Measurements from ENCODE around the gene SYDE2.

The SYDE2 gene

DNA sequence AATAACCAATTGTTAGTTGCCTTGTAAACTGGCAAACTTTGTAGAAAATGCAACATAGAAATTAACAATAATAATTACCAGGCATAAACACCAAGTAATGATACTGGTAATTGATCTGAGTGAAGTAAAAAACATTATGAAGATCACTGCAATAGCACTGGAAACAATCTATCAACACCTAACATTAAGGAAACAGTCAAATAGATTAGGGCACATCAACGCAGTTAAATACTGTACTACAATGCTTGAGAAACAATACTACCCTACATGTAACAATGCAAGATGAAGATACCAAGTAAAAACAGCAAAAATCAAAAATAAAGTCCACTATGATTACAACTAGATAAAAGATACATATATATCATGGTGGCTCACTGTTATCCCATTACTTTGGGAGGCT, 16.6 kb downstream of the SYDE2 start:
- Mint-ChIP-seq H3K4me3 (no peak overlapping the region), H3K36me3 (ENCODE audit: low read depth) (peaks cover 35% of the 10 kb centered on the region), H3K27ac (no peak overlapping the region), H3K27me3 (ENCODE audit: low read depth) (no peaks in the 10 kb centered on the region), H3K4me1 (no peaks in the 10 kb centered on the region), H3K9me3 (peaks cover 7% of the 10 kb centered on the region)
- TF ChIP-seq, protein P1, sequence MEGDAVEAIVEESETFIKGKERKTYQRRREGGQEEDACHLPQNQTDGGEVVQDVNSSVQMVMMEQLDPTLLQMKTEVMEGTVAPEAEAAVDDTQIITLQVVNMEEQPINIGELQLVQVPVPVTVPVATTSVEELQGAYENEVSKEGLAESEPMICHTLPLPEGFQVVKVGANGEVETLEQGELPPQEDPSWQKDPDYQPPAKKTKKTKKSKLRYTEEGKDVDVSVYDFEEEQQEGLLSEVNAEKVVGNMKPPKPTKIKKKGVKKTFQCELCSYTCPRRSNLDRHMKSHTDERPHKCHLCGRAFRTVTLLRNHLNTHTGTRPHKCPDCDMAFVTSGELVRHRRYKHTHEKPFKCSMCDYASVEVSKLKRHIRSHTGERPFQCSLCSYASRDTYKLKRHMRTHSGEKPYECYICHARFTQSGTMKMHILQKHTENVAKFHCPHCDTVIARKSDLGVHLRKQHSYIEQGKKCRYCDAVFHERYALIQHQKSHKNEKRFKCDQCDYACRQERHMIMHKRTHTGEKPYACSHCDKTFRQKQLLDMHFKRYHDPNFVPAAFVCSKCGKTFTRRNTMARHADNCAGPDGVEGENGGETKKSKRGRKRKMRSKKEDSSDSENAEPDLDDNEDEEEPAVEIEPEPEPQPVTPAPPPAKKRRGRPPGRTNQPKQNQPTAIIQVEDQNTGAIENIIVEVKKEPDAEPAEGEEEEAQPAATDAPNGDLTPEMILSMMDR (IDR thresholded peaks at IDR 0.05; ENCODE audit: unreplicated experiment in 3 of 3) = no peak

DNA sequence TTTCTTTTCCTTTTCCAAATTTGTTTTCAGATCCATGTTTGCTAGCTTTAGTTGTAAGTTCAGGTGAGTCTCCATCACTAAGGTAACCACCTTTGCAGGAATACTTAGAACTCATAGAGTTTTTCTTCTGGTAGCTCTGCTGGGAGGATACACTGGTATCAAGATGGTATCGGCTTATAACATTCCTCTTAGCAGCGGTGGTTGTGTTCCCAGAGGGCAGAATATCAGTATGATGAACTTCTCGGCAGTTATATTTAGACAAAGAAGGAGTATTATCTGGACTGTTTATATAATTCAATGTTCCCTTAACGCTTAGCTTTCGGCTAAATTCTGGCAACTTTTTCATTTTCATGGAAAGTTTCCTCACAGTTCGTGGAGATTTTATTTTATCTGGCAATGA, 18.1 kb downstream of the SYDE2 start:
- Mint-ChIP-seq H3K4me1 (no peaks in the 10 kb centered on the region), H3K27ac (no peak overlapping the region), H3K9me3 (no peaks in the 10 kb centered on the region), H3K4me3 (no peak overlapping the region), H3K27me3 (ENCODE audit: low read depth) (no peaks in the 10 kb centered on the region), H3K36me3 (ENCODE audit: low read depth) (peaks cover 23% of the 10 kb centered on the region)
- TF ChIP-seq, protein P1 (IDR thresholded peaks at IDR 0.05; ENCODE audit: unreplicated experiment in 3 of 3) = no peak

DNA sequence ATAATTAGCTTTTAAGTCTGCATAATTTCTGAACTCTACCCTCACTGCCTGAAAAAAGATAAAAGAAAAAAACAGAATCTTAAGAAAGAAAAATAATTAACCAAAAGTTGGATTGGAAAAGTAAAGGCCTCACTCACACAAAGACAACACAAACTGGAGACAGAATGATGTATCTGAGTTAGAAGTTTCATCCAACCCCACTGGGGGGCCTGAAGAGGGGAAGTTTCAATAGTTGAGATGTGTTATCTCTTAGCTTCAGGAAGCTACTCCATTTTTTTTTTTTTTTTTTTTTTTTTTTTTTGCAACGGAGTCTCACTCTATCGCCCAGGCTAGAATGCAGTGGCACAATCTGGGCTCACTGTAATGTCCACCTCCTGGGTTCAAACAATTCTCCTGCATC, 19.9 kb downstream of the SYDE2 start:
- H3K9me3 Mint-ChIP-seq = no peaks in the 10 kb centered on the region
- no peak overlapping the region for H3K4me3 Mint-ChIP-seq
- no peaks in the 10 kb centered on the region for H3K4me1 Mint-ChIP-seq
- peaks cover 23% of the 10 kb centered on the region for H3K36me3 Mint-ChIP-seq (ENCODE audit: low read depth)
- no peaks in the 10 kb centered on the region for H3K27me3 Mint-ChIP-seq (ENCODE audit: low read depth)
- peak overlapping the region in 1 of 3 experiments; percentile 72 for H3K27ac Mint-ChIP-seq
- TF ChIP-seq, protein P1 (IDR thresholded peaks at IDR 0.05; ENCODE audit: unreplicated experiment in 3 of 3) = no peak

DNA sequence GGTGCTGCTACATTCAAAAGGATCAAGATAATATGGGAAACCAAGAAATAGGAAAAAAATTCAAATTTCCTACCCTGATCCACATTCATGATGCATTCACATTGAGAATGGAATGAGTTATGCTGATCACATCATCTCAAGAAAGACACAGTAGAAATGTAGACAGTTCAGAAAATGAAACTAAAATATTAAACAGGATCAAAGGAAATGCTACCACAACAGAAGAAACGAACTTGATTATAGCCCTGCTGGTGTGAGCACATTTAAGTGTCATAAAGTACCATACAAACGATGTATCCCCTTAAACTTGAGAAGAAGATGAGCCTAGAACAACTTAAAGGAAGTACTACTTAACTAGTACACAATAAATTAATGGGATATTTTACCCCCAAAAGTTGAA, 21.3 kb downstream of the SYDE2 start:
- TF ChIP-seq, protein P1 (IDR thresholded peaks at IDR 0.05; ENCODE audit: unreplicated experiment in 3 of 3) = no peak
- Mint-ChIP-seq H3K27me3 (ENCODE audit: low read depth) (no peaks in the 10 kb centered on the region), H3K36me3 (ENCODE audit: low read depth) (peaks cover 22% of the 10 kb centered on the region), H3K9me3 (no peaks in the 10 kb centered on the region), H3K27ac (no peak overlapping the region), H3K4me3 (no peak overlapping the region), H3K4me1 (no peaks in the 10 kb centered on the region)

DNA sequence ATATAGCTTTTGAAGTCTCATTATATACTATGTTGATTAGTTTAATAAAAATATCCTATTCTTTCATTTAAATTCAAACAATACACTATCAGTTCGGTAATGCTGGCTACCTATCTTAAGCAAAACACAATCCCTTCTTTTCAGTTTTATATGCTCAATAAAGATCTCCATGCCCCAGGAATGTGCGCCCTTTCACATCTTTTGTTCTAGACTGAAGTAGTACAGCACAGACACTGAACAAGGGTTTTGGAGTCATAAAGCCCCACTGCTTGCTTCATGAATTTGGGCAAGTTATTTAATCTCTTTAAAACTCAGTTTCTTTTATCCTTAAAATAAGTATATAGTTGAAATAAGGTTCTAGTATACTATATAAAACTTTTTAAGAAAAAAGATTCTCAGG, 22.4 kb downstream of the SYDE2 start:
- Mint-ChIP-seq H3K27ac (no peak overlapping the region), H3K27me3 (ENCODE audit: low read depth) (no peaks in the 10 kb centered on the region), H3K4me1 (no peaks in the 10 kb centered on the region), H3K9me3 (no peaks in the 10 kb centered on the region), H3K4me3 (no peak overlapping the region), H3K36me3 (ENCODE audit: low read depth) (peaks cover 18% of the 10 kb centered on the region)
- TF ChIP-seq, protein P1 (IDR thresholded peaks at IDR 0.05; ENCODE audit: unreplicated experiment in 3 of 3) = no peak

DNA sequence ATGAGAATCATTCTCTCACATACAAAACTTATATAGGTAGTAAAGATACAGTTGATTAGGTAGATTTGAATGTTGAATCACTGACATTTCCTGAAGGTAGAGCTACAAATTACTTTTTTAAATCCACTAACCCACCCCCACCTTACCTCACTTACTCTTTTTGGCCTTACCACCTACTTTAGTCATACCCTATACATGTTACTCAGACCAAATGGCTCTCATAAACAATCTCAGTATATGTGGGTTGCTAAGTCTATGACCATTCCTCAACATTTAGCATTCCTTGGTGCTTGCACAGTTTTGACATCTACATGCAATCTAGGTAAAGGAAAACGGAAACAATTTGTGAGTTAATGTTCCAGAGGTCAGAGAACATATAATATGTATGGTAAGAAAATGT, 26.3 kb downstream of the SYDE2 start:
- Mint-ChIP-seq H3K27ac (no peak overlapping the region), H3K4me1 (no peaks in the 10 kb centered on the region), H3K36me3 (ENCODE audit: low read depth) (peaks cover 1% of the 10 kb centered on the region), H3K4me3 (no peak overlapping the region), H3K27me3 (ENCODE audit: low read depth) (no peaks in the 10 kb centered on the region), H3K9me3 (no peaks in the 10 kb centered on the region)
- TF ChIP-seq, protein P1 (IDR thresholded peaks at IDR 0.05; ENCODE audit: unreplicated experiment in 3 of 3) = no peak

All from nephron (organoid).